Activated CD4-positive, alpha-beta T cell treated with anti-CD3 and anti-CD28 coated beads for 1 hour (primary cell): Measurements from ENCODE around the gene EHMT2.
"Not testable (repeated sequence)": the region's sequence is repeated elsewhere in the genome, so short reads cannot be mapped to it uniquely, and the experiment has no call there.

Experiments
- DNase-seq: peaks from one replicate; pipeline ENCODE4 v3.0.0-alpha.2; 2020

EHMT2 gene

DNA sequence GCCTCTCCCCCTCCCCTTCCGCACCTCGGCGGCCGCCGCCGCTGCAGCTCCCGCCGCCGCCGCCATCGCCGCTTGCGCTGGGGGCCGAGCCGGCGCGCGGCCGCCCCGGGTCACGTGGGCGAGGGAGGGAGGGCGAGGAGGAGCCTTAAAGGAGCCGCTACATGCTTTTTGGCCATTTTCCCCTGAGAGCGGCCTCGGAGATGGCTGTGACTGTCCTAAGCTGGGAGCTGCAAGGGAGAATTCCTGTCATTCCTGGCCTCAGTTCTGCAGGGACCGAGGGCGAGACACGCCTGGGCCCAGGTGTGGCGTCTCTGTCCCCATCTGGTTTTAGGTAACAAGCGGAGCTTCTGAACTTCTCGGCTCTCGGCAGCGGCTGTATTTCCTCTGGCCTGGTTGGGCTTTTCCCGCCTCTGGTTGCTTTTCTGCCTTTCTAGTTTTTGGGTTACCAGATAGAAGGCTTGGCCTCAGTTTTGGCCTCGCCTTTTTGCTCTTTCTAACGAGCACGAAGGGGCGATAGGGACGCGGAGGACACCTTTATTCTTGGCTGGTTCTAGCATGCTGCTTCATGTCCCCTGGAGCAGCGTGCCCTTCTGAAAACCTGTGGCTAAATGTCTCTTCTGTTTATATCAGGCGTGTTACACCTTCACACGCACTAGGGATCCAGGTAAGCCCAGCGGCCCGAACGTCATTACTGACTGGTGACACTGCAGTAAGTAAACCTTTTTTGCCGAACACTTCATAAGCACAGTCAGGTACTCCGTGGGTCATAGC is at the start of gene EHMT2:
EHMT2 (minus strand) TSS at position 87 of the 771 bp plus-strand sequence; CDS start at position 66, 21 bp downstream.
- DNase-seq, result peak; percentile 74

DNA sequence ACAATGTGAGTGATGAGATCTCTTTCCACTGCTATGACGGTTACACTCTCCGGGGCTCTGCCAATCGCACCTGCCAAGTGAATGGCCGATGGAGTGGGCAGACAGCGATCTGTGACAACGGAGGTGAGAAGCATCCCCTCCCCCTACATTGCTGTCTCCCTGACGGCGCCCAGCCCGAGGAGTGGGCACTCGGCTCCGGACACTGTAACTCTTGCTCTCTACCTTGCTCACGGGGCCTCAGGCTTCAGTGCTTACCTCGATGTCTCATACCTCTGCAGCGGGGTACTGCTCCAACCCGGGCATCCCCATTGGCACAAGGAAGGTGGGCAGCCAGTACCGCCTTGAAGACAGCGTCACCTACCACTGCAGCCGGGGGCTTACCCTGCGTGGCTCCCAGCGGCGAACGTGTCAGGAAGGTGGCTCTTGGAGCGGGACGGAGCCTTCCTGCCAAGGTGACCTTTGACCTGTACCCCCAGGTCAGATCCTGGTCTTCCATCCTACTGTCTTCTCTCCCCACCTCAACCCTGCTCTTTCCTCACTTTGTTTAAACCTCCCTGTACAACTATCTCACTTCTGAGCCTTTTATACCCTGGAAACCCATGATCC is 49.7 kb upstream of the EHMT2 start:
- no peak for DNase-seq

DNA sequence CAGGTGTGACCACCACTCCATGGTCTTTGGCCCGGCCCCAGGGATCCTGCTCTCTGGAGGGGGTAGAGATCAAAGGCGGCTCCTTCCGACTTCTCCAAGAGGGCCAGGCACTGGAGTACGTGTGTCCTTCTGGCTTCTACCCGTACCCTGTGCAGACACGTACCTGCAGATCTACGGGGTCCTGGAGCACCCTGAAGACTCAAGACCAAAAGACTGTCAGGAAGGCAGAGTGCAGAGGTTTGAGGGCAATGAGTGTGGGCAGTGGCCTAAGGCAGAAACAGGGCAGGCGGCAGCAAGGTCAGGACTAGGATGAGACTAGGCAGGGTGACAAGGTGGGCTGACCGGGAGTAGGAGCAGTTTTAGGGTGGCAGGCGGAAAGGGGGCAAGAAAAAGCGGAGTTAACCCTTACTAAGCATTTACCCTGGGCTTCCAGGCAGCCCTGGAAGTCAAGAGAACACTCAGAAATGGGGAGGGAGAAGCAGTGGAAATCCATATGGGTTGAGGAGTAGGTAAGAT is 48.9 kb upstream of the EHMT2 start:
- DNase-seq, result no peak

DNA sequence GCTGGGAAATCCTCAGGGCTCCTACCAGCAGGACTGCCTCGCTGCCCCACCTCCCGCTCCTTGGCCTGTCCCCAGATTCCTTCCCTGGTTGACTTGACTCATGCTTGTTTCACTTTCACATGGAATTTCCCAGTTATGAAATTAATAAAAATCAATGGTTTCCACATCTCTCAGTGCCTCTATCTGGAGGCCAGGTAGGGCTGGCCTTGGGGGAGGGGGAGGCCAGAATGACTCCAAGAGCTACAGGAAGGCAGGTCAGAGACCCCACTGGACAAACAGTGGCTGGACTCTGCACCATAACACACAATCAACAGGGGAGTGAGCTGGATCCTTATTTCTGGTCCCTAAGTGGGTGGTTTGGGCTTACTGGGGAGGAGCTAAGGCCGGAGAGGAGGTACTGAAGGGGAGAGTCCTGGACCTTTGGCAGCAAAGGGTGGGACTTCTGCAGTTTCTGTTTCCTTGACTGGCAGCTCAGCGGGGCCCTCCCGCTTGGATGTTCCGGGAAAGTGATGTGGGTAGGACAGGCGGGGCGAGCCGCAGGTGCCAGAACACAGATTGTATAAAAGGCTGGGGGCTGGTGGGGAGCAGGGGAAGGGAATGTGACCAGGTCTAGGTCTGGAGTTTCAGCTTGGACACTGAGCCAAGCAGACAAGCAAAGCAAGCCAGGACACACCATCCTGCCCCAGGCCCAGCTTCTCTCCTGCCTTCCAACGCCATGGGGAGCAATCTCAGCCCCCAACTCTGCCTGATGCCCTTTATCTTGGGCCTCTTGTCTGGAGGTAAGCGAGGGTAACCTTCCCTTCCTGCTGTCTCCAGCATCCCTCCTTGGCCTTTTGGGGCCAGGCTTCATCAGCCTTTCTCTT is 48.2 kb upstream of the EHMT2 start, which contains the start of gene CFB:
CFB (plus strand) TSS at position 589 of the 863 bp plus-strand sequence; CDS start at position 716, 127 bp downstream.
- no peak for DNase-seq

DNA sequence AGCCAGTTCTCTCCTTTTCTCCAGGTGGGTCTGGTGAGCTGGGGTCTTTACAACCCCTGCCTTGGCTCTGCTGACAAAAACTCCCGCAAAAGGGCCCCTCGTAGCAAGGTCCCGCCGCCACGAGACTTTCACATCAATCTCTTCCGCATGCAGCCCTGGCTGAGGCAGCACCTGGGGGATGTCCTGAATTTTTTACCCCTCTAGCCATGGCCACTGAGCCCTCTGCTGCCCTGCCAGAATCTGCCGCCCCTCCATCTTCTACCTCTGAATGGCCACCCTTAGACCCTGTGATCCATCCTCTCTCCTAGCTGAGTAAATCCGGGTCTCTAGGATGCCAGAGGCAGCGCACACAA is 47.6 kb upstream of the EHMT2 start:
- no peak for DNase-seq

DNA sequence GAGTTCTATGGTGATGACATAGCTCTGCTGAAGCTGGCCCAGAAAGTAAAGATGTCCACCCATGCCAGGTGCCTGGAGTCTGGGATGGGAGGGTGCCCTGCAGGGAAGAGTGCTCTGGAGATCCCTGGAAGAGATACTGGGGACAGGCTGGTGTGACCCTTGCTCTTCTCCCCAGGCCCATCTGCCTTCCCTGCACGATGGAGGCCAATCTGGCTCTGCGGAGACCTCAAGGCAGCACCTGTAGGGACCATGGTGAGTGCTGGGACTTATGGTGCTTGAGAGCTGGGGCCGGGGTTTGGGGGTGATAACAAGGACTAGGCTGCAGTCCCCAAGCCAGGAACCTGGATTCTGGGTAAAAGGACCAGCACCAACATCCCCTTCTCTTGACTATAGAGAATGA is 46.2 kb upstream of the EHMT2 start:
- DNase-seq, result no peak

DNA sequence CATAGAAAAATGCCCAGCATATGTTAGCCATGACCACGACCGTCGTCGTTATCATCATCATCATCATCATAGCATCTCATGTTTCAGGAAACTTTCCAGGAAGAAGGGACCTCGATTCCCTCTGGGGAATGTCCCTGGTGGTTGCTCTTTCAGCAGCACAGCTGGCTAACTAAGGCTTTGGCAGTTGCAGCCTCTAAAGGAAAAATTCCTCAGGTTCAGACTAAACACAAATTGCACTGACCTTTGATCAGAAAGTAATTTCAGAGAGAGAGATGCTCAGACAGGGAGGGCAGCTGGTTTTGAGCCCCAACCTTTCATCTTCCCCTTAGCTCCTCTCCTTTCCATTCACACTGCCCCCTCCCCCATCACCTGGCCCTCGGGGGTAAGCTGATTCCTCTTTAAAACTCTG is 42.8 kb upstream of the EHMT2 start:
- no peak for DNase-seq

DNA sequence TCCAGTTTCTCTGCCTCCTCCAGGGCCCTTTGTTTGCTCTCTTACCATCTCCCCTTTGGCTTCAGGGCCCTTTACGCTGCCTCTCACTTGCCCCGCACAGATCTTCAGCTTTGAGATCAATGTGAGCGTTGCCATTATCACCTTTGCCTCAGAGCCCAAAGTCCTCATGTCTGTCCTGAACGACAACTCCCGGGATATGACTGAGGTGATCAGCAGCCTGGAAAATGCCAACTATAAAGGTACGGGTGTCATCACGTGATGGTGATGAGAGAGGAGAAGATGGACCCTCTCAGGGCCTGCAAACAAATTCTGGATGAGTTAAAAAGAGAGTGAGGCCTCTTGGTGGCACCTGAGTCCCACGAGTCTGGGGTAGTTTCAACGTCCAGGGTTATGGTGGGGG is 38.3 kb upstream of the EHMT2 start:
- DNase-seq, result no peak

DNA sequence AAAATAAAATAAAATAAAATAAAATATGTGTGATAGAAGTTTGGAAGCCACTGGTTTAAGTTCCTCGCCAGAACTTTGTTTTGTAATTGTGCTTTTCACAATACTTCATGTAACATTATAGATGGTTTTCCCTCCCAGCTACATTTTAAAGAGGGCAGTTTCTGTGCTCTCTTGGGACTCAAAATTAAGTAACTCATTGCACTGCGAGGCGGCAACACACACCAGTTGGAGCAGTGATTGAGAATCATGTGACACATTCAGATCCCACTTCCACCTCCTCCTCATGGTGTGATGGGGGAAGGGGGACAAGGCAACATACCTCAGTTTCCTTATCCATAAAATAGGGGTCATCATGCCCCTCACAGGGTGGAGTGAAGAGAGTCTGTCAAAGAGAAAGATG is 37.5 kb upstream of the EHMT2 start:
- DNase-seq, result no peak

DNA sequence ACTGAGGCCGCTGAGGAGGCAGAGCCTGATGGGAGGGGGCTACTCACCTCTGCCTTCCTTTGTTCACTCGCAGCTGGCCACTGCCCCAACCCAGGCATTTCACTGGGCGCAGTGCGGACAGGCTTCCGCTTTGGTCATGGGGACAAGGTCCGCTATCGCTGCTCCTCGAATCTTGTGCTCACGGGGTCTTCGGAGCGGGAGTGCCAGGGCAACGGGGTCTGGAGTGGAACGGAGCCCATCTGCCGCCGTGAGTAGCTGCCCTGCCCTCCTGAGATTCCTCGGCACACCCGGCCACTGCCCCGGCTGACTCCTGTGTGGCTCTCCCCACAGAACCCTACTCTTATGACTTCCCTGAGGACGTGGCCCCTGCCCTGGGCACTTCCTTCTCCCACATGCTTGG is 36.0 kb upstream of the EHMT2 start:
- DNase-seq, result no peak

DNA sequence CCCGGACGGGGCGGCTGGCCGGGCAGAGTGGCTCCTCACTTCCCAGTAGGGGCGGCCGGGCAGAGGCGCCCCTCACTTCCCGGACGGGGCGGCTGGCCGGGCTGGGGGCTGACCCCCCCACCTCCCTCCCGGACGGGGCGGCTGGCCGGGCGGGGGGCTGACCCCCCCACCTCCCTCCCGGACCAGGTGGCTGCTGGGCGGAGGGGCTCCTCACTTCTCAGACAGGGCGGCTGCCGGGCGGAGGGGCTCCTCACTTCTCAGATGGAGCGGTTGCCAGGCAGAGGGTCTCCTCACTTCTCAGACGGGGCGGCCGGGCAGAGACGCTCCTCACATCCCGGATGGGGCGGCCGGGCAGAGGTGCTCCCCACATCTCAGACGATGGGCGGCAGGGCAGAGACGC is 34.6 kb upstream of the EHMT2 start:
- DNase-seq, result not testable (repeated sequence)

DNA sequence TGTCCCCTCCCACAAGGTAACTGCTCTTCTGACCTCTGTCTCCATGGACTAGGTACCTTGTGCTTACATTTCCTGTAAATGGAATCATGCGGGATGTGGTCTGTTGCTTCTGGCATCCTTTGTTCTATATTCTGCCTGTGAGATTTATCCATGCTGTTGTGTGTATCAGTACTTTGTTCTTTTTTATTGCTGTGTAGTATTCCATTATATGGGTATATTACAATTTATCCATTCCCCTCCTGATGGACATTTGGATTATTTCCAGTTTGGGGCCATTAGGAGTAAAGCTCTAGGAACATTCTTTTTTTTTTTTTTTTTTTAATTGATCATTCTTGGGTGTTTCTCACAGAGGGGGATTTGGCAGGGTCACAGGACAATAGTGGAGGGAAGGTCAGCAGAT is 33.5 kb upstream of the EHMT2 start:
- no peak for DNase-seq

DNA sequence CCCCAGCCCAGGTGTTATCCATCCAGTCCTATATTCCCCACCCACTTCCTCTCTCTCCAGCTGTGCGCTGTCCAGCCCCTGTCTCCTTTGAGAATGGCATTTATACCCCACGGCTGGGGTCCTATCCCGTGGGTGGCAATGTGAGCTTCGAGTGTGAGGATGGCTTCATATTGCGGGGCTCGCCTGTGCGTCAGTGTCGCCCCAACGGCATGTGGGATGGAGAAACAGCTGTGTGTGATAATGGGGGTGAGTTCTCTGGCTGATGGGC is 31.1 kb upstream of the EHMT2 start:
- DNase-seq, result no peak

DNA sequence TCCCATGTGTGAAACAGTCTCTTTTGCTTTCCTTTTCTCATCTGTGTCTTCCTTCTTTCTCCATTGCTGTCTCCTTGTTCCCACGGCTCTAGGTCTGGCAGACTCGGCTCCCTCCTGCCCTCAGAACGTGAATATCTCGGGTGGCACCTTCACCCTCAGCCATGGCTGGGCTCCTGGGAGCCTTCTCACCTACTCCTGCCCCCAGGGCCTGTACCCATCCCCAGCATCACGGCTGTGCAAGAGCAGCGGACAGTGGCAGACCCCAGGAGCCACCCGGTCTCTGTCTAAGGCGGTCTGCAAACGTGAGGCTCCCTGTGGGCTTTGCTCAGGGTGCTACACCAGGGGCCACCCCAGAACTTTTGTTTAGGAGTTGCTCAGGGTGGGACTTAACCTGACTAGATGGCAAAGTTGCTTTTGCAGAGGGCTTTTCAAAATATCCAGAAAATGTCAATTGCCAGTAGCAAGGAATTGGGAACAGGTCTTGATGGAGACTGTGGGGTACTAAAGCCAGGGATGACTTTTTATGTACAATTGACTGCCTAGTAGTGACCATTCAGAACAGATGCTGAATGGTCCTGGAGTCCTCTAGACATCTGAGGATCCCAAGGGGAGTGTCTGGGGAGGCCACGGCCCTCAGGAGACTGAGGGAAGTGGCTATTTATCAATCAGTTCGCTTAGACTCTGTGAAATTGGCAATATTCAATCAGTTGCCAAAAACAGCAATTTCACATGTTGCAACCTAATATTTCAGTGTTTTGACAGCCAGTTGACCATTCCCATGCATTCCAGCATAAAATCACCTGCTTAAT is 30.6 kb upstream of the EHMT2 start:
- no peak for DNase-seq

DNA sequence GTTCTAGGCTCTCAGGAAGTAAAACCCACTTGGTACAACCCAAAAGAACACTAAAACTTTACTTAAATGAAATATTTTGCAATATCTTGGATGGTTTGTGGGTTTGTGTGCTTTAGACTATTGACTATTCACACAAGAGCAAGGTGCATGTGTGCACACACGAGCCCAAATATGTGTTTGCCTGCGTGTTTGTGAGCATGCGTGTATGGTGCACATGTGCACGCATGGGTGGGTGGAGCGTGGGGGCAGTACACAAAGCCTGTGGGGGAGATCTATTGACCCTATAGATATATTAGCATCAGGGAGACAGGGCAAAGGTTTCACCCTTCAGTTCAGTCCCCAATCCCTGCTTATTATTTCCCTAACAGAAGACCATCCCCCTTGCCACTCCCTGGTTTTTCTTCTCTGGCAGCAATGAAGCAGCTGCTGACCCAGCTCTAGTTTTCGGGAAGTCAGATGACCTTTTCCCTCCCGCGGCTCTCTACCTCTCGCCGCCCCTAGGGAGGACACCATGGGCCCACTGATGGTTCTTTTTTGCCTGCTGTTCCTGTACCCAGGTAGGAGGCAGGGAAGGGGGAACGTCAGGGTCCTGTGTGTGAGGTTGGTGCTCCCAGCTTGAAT is 29.9 kb upstream of the EHMT2 start, which contains the start of gene C2:
C2 (plus strand) TSS at position 476 of the 621 bp plus-strand sequence; CDS start at position 512, 36 bp downstream.
- DNase-seq, result no peak

DNA sequence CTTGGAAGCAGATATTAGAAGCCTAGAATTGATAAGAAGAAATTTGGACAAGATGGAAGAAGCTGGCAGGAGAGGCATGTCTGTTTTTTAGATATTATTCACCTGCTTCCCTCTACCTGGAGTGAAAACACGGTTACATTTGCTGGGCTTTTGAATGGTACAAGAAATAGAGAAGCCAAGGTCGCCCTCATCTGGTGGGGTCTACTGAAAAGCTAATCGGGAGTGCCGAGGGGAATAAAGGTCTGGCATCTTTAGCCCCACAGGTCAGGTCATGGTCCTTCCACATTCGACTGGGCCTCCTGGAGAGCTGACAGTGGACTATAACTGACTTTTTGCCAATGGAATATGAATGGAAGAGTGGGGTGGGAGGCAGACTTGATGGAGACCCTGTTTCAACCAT is 25.4 kb upstream of the EHMT2 start:
- DNase-seq, result no peak

DNA sequence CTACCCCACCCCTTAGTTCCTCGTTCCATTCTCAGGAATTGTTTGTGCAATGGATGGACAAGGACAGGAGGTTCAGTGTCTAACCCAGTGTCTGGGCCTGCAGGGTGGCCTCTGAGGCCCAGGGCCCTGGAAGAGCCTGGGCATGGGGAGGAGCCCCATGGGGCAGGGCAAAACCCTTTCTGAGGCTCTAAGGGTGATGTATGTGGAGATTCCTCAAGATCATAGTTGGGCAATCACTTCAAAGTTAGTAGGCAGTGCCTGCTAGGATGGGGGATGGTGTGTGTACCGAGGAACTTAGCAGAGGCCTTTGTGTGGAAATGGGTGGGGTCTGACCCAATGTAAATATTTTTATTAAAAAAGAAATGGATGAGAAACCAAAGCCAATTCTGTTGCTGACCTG is 23.3 kb upstream of the EHMT2 start:
- DNase-seq, result no peak

DNA sequence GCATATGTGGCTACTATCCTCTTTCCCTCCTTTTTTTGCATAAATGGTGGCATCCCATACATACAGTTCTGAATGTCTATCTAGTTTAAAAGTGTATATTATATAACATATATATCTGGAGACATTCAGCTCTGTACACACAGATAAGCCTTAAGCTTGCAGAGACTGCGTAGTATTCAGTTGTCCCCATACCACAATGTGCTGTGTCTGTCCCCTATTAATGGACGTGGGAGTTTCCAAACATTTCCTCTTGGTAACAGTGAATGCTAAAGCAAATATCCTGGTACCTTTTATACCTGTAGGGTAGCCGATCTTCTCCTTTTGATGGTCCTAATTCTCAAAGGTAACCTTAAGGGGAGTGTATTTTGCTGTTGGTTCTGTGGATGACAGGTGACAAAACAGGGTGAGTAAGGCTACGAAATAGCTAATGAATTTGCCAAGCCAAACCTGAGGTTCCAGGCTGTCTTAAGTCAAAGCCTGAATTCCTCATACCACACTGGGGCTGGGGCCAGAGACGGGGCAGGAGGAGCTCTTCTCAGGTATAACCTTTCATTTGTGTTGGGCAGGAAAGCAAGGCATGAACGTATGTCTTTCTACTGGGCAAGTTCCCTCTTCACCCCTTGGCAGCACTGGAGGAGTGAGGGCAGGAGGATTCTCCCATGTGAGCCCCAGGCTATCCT is 22.3 kb upstream of the EHMT2 start:
- DNase-seq, result no peak

DNA sequence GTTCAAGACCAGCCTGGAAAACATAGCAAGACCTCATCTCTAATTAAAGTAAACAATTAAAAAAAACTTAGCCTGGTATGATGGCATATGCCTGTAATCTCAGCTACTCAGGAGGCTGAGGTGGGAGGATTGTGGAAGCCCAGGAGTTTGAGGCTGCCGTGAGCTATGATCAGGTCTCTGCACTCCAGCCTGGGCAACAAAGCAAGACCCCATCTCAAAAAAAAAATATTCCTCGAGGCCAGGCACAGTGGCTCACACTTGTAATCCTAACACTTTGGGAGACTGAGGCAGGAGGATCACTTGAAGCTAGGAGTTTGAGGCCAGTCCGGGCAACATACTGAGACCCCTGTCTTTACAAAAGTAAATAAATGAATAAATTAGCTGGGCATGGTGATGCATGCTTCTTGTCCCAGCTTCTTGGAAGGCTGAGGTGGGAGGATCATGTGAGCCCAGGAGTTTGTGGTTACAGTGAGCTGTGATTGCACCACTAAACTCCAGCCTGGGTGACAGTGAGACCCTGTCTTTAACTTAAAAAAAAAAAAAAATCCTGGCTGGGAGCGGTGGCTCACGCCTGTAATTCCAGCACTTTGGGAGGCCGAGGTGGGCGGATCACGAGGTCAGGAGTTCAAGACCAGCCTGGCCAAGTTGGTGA is 20.7 kb upstream of the EHMT2 start:
- DNase-seq, result no peak

DNA sequence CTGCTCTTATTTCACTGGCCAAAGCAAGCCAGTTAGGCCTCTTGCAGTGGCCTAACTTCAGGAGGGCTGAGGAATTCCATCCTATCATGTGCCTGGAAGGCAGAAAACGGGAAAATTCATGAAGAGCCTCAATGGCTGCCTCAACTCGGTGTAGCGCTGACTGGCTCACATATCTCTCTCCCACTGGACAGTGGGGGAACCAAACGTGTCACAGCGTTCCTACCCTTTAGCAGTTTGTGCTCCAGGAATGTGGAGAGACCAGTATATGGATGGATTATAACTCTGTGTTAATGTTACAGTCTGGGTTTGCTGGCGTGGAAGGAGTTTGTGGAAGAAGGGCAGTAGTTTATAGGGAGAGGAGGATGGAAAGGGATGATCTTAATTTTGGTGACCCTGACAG is 18.3 kb upstream of the EHMT2 start:
- DNase-seq, result no peak

DNA sequence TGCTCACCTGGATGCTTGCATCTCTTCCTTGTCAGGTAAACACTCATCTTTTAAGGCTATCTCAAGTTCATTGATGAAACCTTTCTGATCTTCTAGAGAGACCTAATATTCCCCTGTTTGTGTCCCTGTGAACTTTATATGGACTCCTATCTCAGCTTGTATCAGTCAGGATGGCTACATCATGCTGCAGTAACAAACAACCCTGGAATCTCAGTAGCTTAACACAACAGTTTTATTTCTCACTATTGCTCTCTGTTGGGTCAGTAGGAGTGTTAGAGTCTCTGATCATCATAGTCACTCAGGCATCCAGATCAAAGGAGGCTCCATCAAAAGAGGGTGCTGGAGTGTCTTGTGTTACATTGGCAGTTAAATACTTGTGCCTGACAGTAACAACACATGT is 17.9 kb upstream of the EHMT2 start:
- DNase-seq, result no peak
